Endothelial cell of umbilical vein (primary cell): ENCODE data around the gene CCL2. TPM values are rescaled to one million over a fixed set of nuclear protein-coding genes. Genes with fewer than 3 reads are reported as not detected.

ENCODE experiments used
- BruUV-seq: library from RNA; stranded (reverse); fragments of 400-500 nt; replicated peaks from 2 replicates; lab custom pipeline; 2021; lab: Mats Ljungman, UMichigan
- CTCF ChIA-PET: fragments of 300-600, 350-600 bp; sonication (Branson Sonifier 250); formaldehyde crosslinking; loops from one replicate; lab custom pipeline; 2021; ENCODE audit warnings: antibody characterized with exemption, inconsistent platforms; lab: Charles Lee
- POLR2A ChIA-PET: fragments of 300-600, 350-600 bp; sonication (Branson Sonifier 250); formaldehyde crosslinking; loops from one replicate; lab custom pipeline; 2021; ENCODE audit warnings: antibody characterized with exemption, inconsistent platforms; lab: Charles Lee
- DNase-seq: peaks from one replicate; pipeline ENCODE4 v3.0.0-alpha.2; 2011; ENCODE audit warnings: low read depth, low spot score
- FAIRE-seq: peaks from 2 replicates; lab custom pipeline; 2011; peaks lifted over from hg19 to GRCh38; lab: Jason Lieb, UNC
- H2AFZ ChIP-seq: 2 replicates; pipeline ENCODE4 v1.6.0; 2012; ENCODE audit warnings: low read depth, low read length, control low read depth, inconsistent platforms
- H3K27ac ChIP-seq: 2 replicates; pipeline ENCODE4 v1.5.1; 2011; ENCODE audit warnings: low read depth, mild to moderate bottlenecking, control low read depth, low read length, moderate library complexity; ENCODE audit not compliant: insufficient read depth
- H3K27me3 ChIP-seq, 2 experiments: 2 replicates each; pipeline versions ENCODE4 v1.6.0 to v1.6.1; 2011; ENCODE audit warnings: low read length in 2 of 2, mixed read lengths in 1 of 2; ENCODE audit not compliant: control insufficient read depth in 2 of 2, insufficient read depth in 2 of 2
- H3K36me3 ChIP-seq, 2 experiments: 2 replicates in 1 of 2; 3 replicates in 1 of 2; pipeline ENCODE4 v1.5.1; 2011; ENCODE audit warnings: low read length in 2 of 2, mild to moderate bottlenecking in 1 of 2, moderate library complexity in 1 of 2; ENCODE audit not compliant: control insufficient read depth in 2 of 2, insufficient read depth in 2 of 2; ENCODE audit errors: extremely low read depth in 1 of 2
- H3K4me1 ChIP-seq: 3 replicates; pipeline ENCODE4 v1.5.1; 2011; ENCODE audit warnings: mild to moderate bottlenecking, low read length; ENCODE audit not compliant: control insufficient read depth, insufficient read depth; ENCODE audit errors: extremely low read depth
- H3K4me2 ChIP-seq: 2 replicates; pipeline ENCODE4 v1.6.1; 2011; ENCODE audit warnings: low read length, control low read depth, mixed read lengths; ENCODE audit not compliant: insufficient read depth
- H3K4me3 ChIP-seq, 3 experiments: fragments of 200-600 bp in 1 of 3; sonication (generic), shearing (Covaris generic) in 1 of 3; replicated peaks in 1 of 3; 2 replicates each; pipeline ENCODE4 v1.5.1; 2011 to 2016; ENCODE audit warnings: control low read depth in 3 of 3, low read length in 3 of 3, mild to moderate bottlenecking in 2 of 3, inconsistent platforms in 1 of 3, low read depth in 1 of 3, moderate library complexity in 1 of 3; ENCODE audit not compliant: insufficient read depth in 1 of 3
- H3K79me2 ChIP-seq: 2 replicates; pipeline ENCODE4 v1.6.0; 2012; ENCODE audit warnings: low read length, inconsistent platforms; ENCODE audit not compliant: control insufficient read depth, insufficient read depth
- H3K9ac ChIP-seq: replicated peaks from 2 replicates; pipeline ENCODE3; 2011; ENCODE audit warnings: low read length, control low read depth; ENCODE audit not compliant: insufficient read depth; ENCODE audit errors: extremely low read depth
- H3K9me1 ChIP-seq: replicated peaks from 3 replicates; pipeline ENCODE4 v1.6.0; 2011; ENCODE audit warnings: mild to moderate bottlenecking, low read length; ENCODE audit not compliant: control insufficient read depth, insufficient read depth; ENCODE audit errors: extremely low read depth
- H3K9me3 ChIP-seq: replicated peaks from 2 replicates; pipeline ENCODE4 v1.5.1; 2012; ENCODE audit warnings: low read length, inconsistent platforms; ENCODE audit not compliant: control insufficient read depth, insufficient read depth
- H4K20me1 ChIP-seq: replicated peaks from 2 replicates; pipeline ENCODE3; 2011; ENCODE audit warnings: mild to moderate bottlenecking, low read length; ENCODE audit not compliant: control insufficient read depth, insufficient read depth; ENCODE audit errors: extremely low read depth
- EZH2 ChIP-seq: IDR thresholded peaks from 2 replicates; pipeline ENCODE4 v1.6.1; 2012; ENCODE audit warnings: borderline replicate concordance, low read depth, mild to moderate bottlenecking, moderate library complexity, low read length, inconsistent platforms; ENCODE audit not compliant: severe bottlenecking
- FOS ChIP-seq: IDR thresholded peaks from 2 replicates; pipeline ENCODE4 v1.6.1; 2011; ENCODE audit warnings: mild to moderate bottlenecking, low read length, moderate library complexity, borderline replicate concordance; ENCODE audit not compliant: insufficient read depth
- GATA2 ChIP-seq: IDR thresholded peaks from 2 replicates; pipeline ENCODE4 v1.7.0; 2011; ENCODE audit warnings: low read depth, mild to moderate bottlenecking, moderate library complexity, mixed read lengths, low read length; ENCODE audit not compliant: insufficient read length, insufficient read depth
- JUN ChIP-seq: IDR thresholded peaks from 2 replicates; pipeline ENCODE4 v1.6.1; 2011; ENCODE audit warnings: borderline replicate concordance, low read depth; ENCODE audit not compliant: insufficient read length, insufficient read depth
- MYC ChIP-seq: IDR thresholded peaks from one replicate; pipeline ENCODE4 v1.6.1; 2011; ENCODE audit warnings: mild to moderate bottlenecking, low read depth, low read length
- POLR2A ChIP-seq: IDR thresholded peaks from 2 replicates; pipeline ENCODE4 v1.6.1; 2012; ENCODE audit warnings: low read depth, mild to moderate bottlenecking, control low read depth, low read length
- POLR2AphosphoS5 ChIP-seq: IDR thresholded peaks from 2 replicates; pipeline ENCODE4 v1.6.1; 2012; ENCODE audit warnings: low read depth, mild to moderate bottlenecking, control low read depth, low read length, moderate library complexity; ENCODE audit not compliant: insufficient read depth
- dilution Hi-C: fragments of 300-500 bp; cut with MboI; formaldehyde crosslinking; loops from one replicate; pipeline ENCODE4 v1.15.0; 2019; ENCODE audit warnings: low sequenced_read_pairs; ENCODE audit not compliant: extremely low pct_ligation_motif_present
- intact Hi-C: fragments of 100-400 bp; cut with micrococcal nuclease; formaldehyde crosslinking; loops from one replicate; pipeline ENCODE4 v1.10.0; 2022
- polyA plus RNA-seq, 4 experiments: library from polyadenylated mRNA; depleted of rRNA in 3 of 4; stranded (reverse) in 3 of 4; unstranded in 1 of 4; fragments of >200 nt; gene quantifications; 2 replicates each; pipeline versions ENCODE4 v1.2.1 to v1.2.3, GENCODE V29; 2011 to 2012; ENCODE audit warnings: missing spikeins in 1 of 4
- total RNA-seq: library from RNA; stranded (reverse); gene quantifications from 2 replicates; pipeline ENCODE4 v1.2.3, GENCODE V29; 2021
- TF ChIP-seq, protein P1 (sequence below): IDR thresholded peaks from 2 replicates; pipeline ENCODE4 v1.6.1; 2011; ENCODE audit not compliant: insufficient read depth, insufficient read length
- TF ChIP-seq, protein P2 (sequence below), 2 donors: IDR thresholded peaks; 1 replicate in 1 of 2; 2 replicates in 1 of 2; pipeline ENCODE4 v1.5.1; 2011; ENCODE audit warnings: low read length in 2 of 2, mild to moderate bottlenecking in 2 of 2, moderate library complexity in 2 of 2, control low read depth in 1 of 2, inconsistent platforms in 1 of 2, low read depth in 1 of 2; ENCODE audit not compliant: insufficient read depth in 1 of 2; ENCODE audit errors: extremely low read depth in 1 of 2

Gene CCL2
- total and polyA plus RNA-seq, 2 donors (not counting 3 experiments of a cell fraction or from before 2014, with no cell fraction given) = 238 to 599 TPM

DNA sequence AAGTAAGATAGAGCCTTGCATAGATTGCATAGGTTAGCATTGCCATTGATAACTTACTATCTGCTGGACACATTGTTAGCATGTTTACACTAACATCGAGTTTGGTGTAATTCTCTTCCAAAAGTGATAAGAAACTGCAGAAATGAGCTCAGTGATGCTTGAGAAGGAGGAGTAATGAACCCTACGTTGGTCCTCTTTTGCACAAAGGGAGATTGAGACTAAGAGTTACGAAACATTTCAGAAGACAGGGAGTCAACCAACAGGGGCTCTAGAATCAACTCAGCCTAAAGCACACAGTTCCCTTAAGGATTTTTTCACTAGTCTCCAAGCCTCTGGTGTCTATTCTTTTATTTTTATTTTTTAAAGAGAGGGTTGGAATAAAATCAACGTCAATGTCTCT, 21.7 kb downstream of the CCL2 start:
- POLR2A ChIA-PET = interaction anchor here (1.0 kb wide), 1 partner anchor 27 kb away, joined by 3 read pairs; no protein-coding TSS in a partner anchor
- no peaks in the 10 kb centered on the region for H3K9me1 ChIP-seq
- BruUV-seq = no TSS peak
- no peaks in the 10 kb centered on the region for H3K9me3 ChIP-seq
- no peak overlapping the region for H3K4me3 ChIP-seq
- DNase-seq (no peak), FAIRE-seq (no peak)
- H3K79me2 ChIP-seq = no peaks in the 10 kb centered on the region
- no peak overlapping the region for H3K4me2 ChIP-seq
- H3K9ac ChIP-seq = no peak overlapping the region
- peaks cover 8% of the 10 kb centered on the region for H3K4me1 ChIP-seq
- no peak overlapping the region for H2AFZ ChIP-seq
- H3K27me3 ChIP-seq = peaks cover 2 to 6% of the 10 kb centered on the region in 2 experiments
- CTCF ChIA-PET = interaction anchor here (1.3 to 4.7 kb wide), 4 partner anchors 9 to 84 kb away, joined by 3 to 28 read pairs (median 7); partner anchors contain the start of gene CCL11
- dilution Hi-C loops (no loop called here), intact Hi-C loops (no loop called here)
- no peaks in the 10 kb centered on the region for H3K36me3 ChIP-seq
- no peak overlapping the region for H3K27ac ChIP-seq
- TF ChIP-seq FOS (no peak), GATA2 (no peak)
- TF ChIP-seq, protein P1, sequence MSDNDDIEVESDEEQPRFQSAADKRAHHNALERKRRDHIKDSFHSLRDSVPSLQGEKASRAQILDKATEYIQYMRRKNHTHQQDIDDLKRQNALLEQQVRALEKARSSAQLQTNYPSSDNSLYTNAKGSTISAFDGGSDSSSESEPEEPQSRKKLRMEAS = no peak
- H4K20me1 ChIP-seq = no peaks in the 10 kb centered on the region

DNA sequence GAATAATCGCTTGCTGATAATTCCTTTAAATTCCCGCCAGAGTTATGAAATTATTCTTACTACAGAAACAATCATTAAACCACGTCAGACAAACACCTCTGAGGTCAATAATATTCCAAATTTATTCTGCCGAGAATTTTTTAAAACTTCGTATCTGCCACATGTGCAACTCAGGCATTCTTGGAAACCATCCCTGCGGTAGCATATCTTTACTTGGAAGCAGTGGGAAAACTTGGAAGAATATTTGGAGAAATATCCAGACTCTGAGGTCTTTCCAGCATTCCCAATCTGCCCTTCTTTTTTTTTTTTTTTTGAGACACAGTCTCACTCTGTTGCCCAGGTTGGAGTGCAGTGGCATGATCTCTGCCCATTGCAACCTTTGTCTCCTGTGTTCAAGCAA, 28.5 kb downstream of the CCL2 start:
- no TSS peak for BruUV-seq
- CTCF ChIA-PET = no interaction called here
- intact Hi-C loops = no loop called here

More for the DNA sequence above, 28.5 kb downstream of the CCL2 start:
- no peaks in the 10 kb centered on the region for H3K36me3 ChIP-seq
- POLR2A ChIA-PET = no interaction called here
- FAIRE-seq (no peak), DNase-seq (no peak)
- no peak for TF ChIP-seq FOS
- TF ChIP-seq MYC = no peak
- no peak for TF ChIP-seq EZH2
- no peak for TF ChIP-seq JUN
- TF ChIP-seq POLR2AphosphoS5 = no peak
- TF ChIP-seq, protein P1 = no peak
- no peak for TF ChIP-seq POLR2A
- TF ChIP-seq GATA2 = no peak
- TF ChIP-seq, protein P2, sequence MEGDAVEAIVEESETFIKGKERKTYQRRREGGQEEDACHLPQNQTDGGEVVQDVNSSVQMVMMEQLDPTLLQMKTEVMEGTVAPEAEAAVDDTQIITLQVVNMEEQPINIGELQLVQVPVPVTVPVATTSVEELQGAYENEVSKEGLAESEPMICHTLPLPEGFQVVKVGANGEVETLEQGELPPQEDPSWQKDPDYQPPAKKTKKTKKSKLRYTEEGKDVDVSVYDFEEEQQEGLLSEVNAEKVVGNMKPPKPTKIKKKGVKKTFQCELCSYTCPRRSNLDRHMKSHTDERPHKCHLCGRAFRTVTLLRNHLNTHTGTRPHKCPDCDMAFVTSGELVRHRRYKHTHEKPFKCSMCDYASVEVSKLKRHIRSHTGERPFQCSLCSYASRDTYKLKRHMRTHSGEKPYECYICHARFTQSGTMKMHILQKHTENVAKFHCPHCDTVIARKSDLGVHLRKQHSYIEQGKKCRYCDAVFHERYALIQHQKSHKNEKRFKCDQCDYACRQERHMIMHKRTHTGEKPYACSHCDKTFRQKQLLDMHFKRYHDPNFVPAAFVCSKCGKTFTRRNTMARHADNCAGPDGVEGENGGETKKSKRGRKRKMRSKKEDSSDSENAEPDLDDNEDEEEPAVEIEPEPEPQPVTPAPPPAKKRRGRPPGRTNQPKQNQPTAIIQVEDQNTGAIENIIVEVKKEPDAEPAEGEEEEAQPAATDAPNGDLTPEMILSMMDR (IDR thresholded peaks at IDR 0.05; ENCODE audit: extremely low read depth in 1 of 2, insufficient read depth in 1 of 2, low read depth in 1 of 2, low read length in 2 of 2) = no peak
- no peaks in the 10 kb centered on the region for H4K20me1 ChIP-seq
- H3K4me2 ChIP-seq = no peak overlapping the region
- no peak overlapping the region for H3K9ac ChIP-seq
- H3K9me1 ChIP-seq = no peaks in the 10 kb centered on the region
- H3K4me3 ChIP-seq = no peak overlapping the region
- H3K79me2 ChIP-seq = no peaks in the 10 kb centered on the region
- H3K4me1 ChIP-seq = peaks cover 5% of the 10 kb centered on the region
- H3K27ac ChIP-seq = no peak overlapping the region
- H2AFZ ChIP-seq = no peak overlapping the region
- dilution Hi-C loops = no loop called here
- peaks cover 10 to 15% of the 10 kb centered on the region in 2 experiments for H3K27me3 ChIP-seq
- H3K9me3 ChIP-seq = no peaks in the 10 kb centered on the region
